ENCODE data around the gene BHLHE40.

Gene BHLHE40

DNA sequence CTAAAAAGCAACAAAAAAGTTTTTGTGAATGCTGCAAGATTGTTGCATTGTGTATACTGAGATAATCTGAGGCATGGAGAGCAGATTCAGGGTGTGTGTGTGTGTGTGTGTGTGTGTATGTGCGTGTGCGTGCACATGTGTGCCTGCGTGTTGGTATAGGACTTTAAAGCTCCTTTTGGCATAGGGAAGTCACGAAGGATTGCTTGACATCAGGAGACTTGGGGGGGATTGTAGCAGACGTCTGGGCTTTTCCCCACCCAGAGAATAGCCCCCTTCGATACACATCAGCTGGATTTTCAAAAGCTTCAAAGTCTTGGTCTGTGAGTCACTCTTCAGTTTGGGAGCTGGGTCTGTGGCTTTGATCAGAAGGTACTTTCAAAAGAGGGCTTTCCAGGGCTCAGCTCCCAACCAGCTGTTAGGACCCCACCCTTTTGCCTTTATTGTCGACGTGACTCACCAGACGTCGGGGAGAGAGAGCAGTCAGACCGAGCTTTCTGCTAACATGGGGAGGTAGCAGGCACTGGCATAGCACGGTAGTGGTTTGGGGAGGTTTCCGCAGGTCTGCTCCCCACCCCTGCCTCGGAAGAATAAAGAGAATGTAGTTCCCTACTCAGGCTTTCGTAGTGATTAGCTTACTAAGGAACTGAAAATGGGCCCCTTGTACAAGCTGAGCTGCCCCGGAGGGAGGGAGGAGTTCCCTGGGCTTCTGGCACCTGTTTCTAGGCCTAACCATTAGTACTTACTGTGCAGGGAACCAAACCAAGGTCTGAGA lies 4.7 kb downstream of the BHLHE40 start:
- peak; percentile 54 to 67 (median 60) for DNase-seq (ENCODE audit: low read depth in 3 of 3)

GRCh38 chr3:4984511-4984864 lies 5.3 kb downstream of the BHLHE40 start:
- DNase-seq (ENCODE audit: low read depth in 3 of 3), result no peak

DNA sequence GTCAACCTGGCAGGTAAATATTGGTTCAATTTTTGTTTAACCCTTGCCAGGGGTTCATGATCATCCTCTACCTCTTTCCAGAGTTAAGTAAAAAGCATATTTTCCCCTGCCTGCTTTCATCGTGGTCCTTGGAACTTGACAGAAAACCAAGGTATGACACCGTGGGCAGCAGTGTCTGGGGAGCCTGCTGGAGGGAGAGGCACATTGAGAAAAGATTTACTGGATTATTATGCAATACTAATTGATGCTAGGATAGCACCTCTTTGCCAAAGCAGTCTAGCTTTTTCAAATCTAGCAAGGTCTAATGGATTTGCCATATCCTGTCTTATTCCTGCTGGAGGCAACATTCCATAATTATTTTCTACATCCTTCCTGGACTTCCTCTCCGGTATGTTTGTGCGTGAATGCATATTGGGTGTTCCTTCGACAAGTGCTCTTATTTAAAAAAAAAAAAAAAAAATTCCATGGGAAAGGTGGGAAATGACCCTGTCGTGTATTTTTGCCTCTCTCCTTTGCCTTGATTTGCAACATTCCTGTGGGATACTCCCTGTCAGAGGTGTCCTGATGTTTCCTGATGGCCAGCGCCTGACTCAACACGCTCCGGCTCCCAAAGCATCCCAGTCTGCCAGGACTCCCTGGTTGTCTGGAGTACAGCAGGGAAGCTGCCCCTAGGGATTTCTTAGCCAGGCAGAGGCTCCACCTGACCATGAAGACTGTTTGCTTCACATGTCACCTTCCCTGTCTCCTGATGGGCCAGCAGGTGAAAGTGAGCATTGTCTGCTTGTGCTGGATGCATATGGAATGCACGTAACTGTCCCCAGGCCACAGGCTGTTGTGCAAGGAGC lies 6.3 kb downstream of the BHLHE40 start:
- DNase-seq (ENCODE audit: low read depth in 3 of 3), result no peak

DNA sequence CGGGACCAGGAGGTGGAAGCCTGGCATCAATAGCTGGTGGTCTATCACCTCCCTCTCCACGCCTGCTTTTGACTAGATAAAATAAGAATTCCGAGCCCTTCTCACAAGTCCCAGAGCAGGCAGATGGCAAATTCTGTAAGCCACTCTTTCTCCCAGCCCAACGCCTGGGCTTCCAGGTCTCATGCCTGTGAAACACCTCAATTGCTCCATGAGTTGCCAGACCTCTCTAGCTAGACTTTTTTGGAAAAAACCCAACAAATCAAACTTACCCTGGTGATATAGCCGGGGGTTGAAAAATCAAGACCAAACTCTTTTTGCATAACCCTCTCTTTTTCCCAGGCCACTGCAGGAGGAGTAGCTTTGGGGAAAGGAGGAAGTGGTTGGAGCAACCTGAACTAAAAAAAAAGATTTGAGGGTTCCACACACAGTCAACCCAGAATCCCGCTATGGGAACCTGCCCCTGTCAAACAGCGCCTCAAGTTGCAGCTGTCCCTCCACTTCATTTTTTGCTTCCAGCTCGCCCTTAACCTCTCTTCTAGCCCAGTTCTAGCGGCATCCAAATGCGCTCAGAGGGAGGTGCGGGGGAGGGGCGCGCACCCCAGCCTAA lies 7.0 kb downstream of the BHLHE40 start:
- no peak for DNase-seq (ENCODE audit: low read depth in 3 of 3)

GRCh38 chr3:4986782-4987537 lies 7.7 kb downstream of the BHLHE40 start:
- DNase-seq (ENCODE audit: low read depth in 3 of 3), result peak; percentile 58 to 64 (median 63)

GRCh38 chr3:4987538-4988296 lies 8.5 kb downstream of the BHLHE40 start:
- DNase-seq (ENCODE audit: low read depth in 3 of 3), result no peak

DNA sequence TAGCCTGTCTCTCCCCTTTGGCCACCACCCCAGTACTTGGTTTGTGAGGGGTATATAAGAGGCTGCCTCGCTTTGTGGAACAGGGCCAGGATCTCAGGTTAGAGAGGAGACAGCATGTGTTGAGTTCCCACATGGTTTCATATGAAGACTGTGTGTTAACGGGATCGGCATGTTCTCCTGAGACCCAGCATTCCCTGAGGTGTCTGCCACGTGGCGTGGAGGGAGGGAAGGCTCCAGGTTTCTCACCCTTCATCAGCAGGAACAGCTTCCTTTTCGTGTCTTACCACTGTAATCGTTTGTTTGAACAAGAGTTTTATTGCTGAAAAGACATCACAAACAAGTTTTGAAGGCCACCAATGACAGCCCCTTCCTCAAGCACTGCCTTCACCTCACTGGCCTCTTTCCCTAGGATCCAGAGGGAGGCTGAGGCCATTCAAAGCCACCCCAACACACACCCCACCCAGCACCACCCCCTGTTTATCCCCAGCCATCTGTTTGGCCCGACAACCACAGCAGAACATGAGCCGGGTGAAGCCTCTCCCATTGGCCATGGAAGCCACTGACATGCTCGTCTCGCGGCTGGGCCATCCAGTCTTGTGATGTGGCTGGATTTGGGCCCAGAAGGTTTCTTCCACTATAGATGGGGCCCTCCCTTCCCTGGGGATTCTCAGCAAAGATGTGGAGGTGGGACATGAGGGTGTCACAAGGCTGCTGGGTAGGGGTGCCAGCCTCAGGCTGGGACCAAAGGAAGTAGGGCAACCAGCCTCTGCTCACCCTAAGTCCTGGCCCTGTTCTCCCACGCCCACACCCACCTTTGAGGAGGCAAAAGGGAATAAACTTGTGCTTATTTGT lies 10.0 kb downstream of the BHLHE40 start:
- DNase-seq (ENCODE audit: low read depth in 3 of 3), result no peak

DNA sequence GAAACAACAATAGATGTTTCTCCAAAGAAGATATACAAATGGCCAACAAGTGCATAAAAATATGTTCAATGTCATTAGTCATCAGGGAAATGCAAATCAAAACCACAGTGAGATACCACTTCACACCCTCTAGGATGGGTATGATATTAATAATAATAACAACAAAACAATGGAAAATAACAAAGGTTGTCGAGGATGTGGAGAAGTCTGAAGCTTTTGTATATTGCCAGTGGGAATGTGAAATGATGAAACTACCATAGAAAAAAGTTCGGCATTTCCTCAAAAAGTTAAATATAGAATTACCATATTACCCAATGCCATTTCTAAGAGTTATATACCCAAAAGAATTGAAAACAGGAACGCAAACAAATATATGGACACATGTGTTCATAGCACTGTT lies 10.8 kb downstream of the BHLHE40 start:
- no peak for DNase-seq (ENCODE audit: low read depth in 3 of 3)

- DNase-seq (ENCODE audit: low read depth in 3 of 3), result no peak
Measured at GRCh38 chr3:4992118-4992517, 12.9 kb downstream of the BHLHE40 start.

- no peak for DNase-seq (ENCODE audit: low read depth in 3 of 3)
Measured at GRCh38 chr3:4993276-4994143, 14.3 kb downstream of the BHLHE40 start.

GRCh38 chr3:4994144-4994730 lies 15.0 kb downstream of the BHLHE40 start:
- no peak for DNase-seq (ENCODE audit: low read depth in 3 of 3)

- DNase-seq (ENCODE audit: low read depth in 3 of 3), result no peak
Measured at GRCh38 chr3:4994823-4995499, 15.7 kb downstream of the BHLHE40 start.

DNA sequence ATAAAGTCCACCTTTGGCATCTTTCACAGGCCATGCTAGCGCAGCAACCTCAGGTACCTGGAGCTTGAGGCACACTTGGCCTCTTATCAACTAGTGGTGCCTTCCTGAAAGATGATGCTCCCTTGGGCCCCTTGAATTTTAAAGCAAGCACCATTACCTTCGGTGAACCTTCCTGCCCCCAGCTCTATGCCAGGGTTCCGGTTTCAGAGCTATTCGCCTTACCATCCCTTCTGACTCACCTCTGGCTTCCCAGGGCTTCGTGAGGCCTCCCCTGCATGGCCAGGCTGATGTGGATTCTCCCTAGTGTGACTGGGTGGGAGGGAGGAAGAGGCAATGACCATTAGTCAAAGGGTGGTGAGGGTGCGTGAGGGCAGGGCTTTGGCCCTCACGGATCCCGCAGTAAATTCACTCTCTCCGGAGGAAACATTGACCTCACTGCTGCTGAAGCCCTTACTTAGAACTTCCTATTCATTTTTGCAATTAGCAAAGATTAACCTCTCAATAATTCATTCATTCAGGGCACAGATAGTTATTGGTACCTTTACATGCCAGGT lies 16.3 kb downstream of the BHLHE40 start:
- no peak for DNase-seq (ENCODE audit: low read depth in 3 of 3)

DNA sequence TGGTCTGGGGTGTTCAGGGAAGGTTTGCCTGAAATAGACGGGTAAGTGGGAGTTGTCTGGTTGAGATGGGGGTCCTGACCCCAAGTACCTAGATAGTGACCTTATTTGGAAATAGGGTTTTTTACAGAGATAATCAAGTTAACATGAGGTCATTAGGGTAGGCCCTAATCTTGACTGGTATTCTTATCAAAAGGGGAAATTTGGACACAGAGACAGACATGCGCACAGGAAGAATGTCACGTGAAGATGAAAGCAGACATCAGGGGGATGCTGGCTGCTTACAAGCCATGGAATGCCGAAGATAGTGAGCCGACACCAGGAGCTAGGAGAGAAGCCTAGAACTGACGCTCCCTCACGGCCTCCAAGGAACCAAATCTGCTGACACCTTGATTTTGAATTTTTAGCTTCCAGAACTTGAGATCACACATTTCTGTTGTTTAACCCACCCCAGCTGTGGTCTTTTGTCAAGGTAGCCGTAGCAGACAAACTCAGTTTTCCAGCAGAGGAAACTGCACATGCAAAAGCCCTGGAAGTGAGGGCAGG lies 17.1 kb downstream of the BHLHE40 start:
- DNase-seq (ENCODE audit: low read depth in 3 of 3), result no peak

GRCh38 chr3:4996771-4997291 lies 17.6 kb downstream of the BHLHE40 start:
- no peak for DNase-seq (ENCODE audit: low read depth in 3 of 3)

- DNase-seq (ENCODE audit: low read depth in 3 of 3), result no peak
Measured at GRCh38 chr3:4997946-4998345, 18.7 kb downstream of the BHLHE40 start.

- no peak for DNase-seq (ENCODE audit: low read depth in 3 of 3)
Measured at GRCh38 chr3:4999531-5000184, 20.4 kb downstream of the BHLHE40 start.
